22Rv1 (cell line): ENCODE data around the gene BNC2.

Experiments used
- H3K27ac ChIP-seq: fragments of 450-650 bp; 2 replicates; pipeline ENCODE4 v1.5.1; 2017
- CTCF ChIP-seq: fragments of 450-650 bp; IDR thresholded peaks from 2 replicates; pipeline ENCODE4 v1.5.1; 2017; ENCODE audit warnings: mild to moderate bottlenecking
- ZFX ChIP-seq: fragments of 450-650 bp; IDR thresholded peaks from 2 replicates; pipeline ENCODE4 v1.6.1; 2017; ENCODE audit warnings: antibody characterized with exemption, borderline replicate concordance

The BNC2 gene

GRCh38 chr9:16552252-16552651 lies 318.2 kb downstream of the BNC2 start:
- no peak overlapping the region for H3K27ac ChIP-seq
- TF ChIP-seq ZFX (no peak), CTCF (no peak)

GRCh38 chr9:16551692-16552091 lies 318.8 kb downstream of the BNC2 start:
- H3K27ac ChIP-seq: no peak overlapping the region
- TF ChIP-seq CTCF (no peak), ZFX (no peak)

- no peak for TF ChIP-seq CTCF
These were observed 324.8 kb downstream of the BNC2 start for GRCh38 chr9:16545639-16546038.

GRCh38 chr9:16544842-16545241 lies 325.6 kb downstream of the BNC2 start:
- TF ChIP-seq ZFX: no peak
- no peak for TF ChIP-seq CTCF
- no peak overlapping the region for H3K27ac ChIP-seq

More at GRCh38 chr9:16545639-16546038, 324.8 kb downstream of the BNC2 start:
- H3K27ac ChIP-seq: no peak overlapping the region

- H3K27ac ChIP-seq: no peak overlapping the region
- TF ChIP-seq CTCF (no peak), ZFX (no peak)
These were observed 326.8 kb downstream of the BNC2 start for GRCh38 chr9:16543686-16544085.

- TF ChIP-seq CTCF (no peak), ZFX (no peak)
These were observed 327.2 kb downstream of the BNC2 start for GRCh38 chr9:16543225-16543624.

GRCh38 chr9:16542290-16542689 lies 328.2 kb downstream of the BNC2 start:
- TF ChIP-seq ZFX: no peak

More at GRCh38 chr9:16543225-16543624, 327.2 kb downstream of the BNC2 start:
- H3K27ac ChIP-seq: no peak overlapping the region

More at GRCh38 chr9:16542290-16542689, 328.2 kb downstream of the BNC2 start:
- H3K27ac ChIP-seq: no peak overlapping the region
